HepG2 (cell line): ENCODE results near the gene GMEB2. TPM values are rescaled to one million over a fixed set of nuclear protein-coding genes. Genes with fewer than 3 reads are reported as not detected.

Experiments
- FOXC1 ChIP-seq: sonication (generic); formaldehyde crosslinking; IDR thresholded peaks from 2 replicates; pipeline ENCODE4 v1.8.0; 2022; ENCODE audit warnings: mild to moderate bottlenecking, missing genetic modification reagents, borderline replicate concordance
- HDAC1 ChIP-seq: sonication (generic); formaldehyde crosslinking; IDR thresholded peaks from 2 replicates; pipeline ENCODE4 v1.5.1; 2020; ENCODE audit warnings: mild to moderate bottlenecking, missing genetic modification reagents
- MED8 ChIP-seq: sonication (generic); formaldehyde crosslinking; IDR thresholded peaks from 2 replicates; pipeline ENCODE4 v1.8.1; 2023; ENCODE audit warnings: mild to moderate bottlenecking, missing genetic modification reagents; ENCODE audit not compliant: insufficient replicate concordance
- NFE2 ChIP-seq: sonication (generic); formaldehyde crosslinking; IDR thresholded peaks from 2 replicates; pipeline ENCODE4 v1.4.0; 2020; ENCODE audit warnings: missing genetic modification reagents
- NFRKB ChIP-seq: fragments of 450-650 bp; IDR thresholded peaks from 2 replicates; pipeline ENCODE4 v1.6.1; 2017
- RFX5 ChIP-seq: IDR thresholded peaks from 2 replicates; pipeline ENCODE4 v1.6.1; 2011; ENCODE audit warnings: low read depth, low read length, improper control_type of control experiment
- SRF ChIP-seq: IDR thresholded peaks from 2 replicates; pipeline ENCODE4 v1.6.1; 2011; ENCODE audit warnings: mild to moderate bottlenecking, low read depth, low read length, moderate library complexity
- WIZ ChIP-seq: sonication (generic); formaldehyde crosslinking; IDR thresholded peaks from 2 replicates; pipeline ENCODE4 v1.5.1; 2020; ENCODE audit warnings: mild to moderate bottlenecking, missing genetic modification reagents
- ZNF644 ChIP-seq: IDR thresholded peaks from 2 replicates; pipeline ENCODE4 v1.6.1; 2016; ENCODE audit warnings: low read depth
- ZSCAN31 ChIP-seq: sonication (generic); formaldehyde crosslinking; IDR thresholded peaks from 2 replicates; pipeline ENCODE4 v1.5.0; 2020; ENCODE audit warnings: low read depth, mild to moderate bottlenecking, missing genetic modification reagents
- polyA plus RNA-seq, 8 experiments: library from polyadenylated mRNA; depleted of rRNA in 3 of 8; stranded (reverse) in 7 of 8; unstranded in 1 of 8; fragments of >200 nt; fragmentation: Illumina TruSeq in 4 of 8; extraction: Trizol in 4 of 8; gene quantifications; 2 replicates each; pipeline versions ENCODE4 v1.2.1 to v1.2.3, GENCODE V29; 2011 to 2016; ENCODE audit warnings: low read depth in 4 of 8, missing spikeins in 1 of 8, mixed read lengths in 1 of 8; ENCODE audit not compliant: insufficient read depth in 1 of 8
- total RNA-seq, 5 experiments: library from RNA; depleted of rRNA; stranded (reverse); fragments of >200 nt; fragmentation: Illumina TruSeq; extraction: Trizol; gene quantifications; 2 replicates each; pipeline ENCODE4 v1.2.3, GENCODE V29; 2016; ENCODE audit warnings: low read depth in 1 of 5
- TF ChIP-seq, protein P1 (sequence below), 2 experiments: sonication (generic) in 1 of 2; formaldehyde crosslinking in 1 of 2; IDR thresholded peaks; 2 replicates each; pipeline versions ENCODE4 v1.5.1 to v1.6.1; 2011 to 2020; ENCODE audit warnings: borderline replicate concordance in 1 of 2, low read depth in 1 of 2, low read length in 1 of 2, mild to moderate bottlenecking in 1 of 2, missing genetic modification reagents in 1 of 2, moderate library complexity in 1 of 2
- TF ChIP-seq, protein P2 (sequence below): sonication (generic); formaldehyde crosslinking; IDR thresholded peaks from 2 replicates; pipeline ENCODE4 v1.8.0; 2022; ENCODE audit warnings: mild to moderate bottlenecking, missing genetic modification reagents, moderate library complexity
- TF ChIP-seq, protein P3 (sequence below): conservative IDR thresholded peaks from 2 replicates; pipeline ENCODE4 v1.6.1; 2018; ENCODE audit warnings: missing genetic modification reagents
- TF ChIP-seq, protein P4 (sequence below): fragments of 450-650 bp; IDR thresholded peaks from 2 replicates; pipeline ENCODE4 v1.6.1; 2016
- TF ChIP-seq, protein P5 (sequence below): sonication (generic); formaldehyde crosslinking; conservative IDR thresholded peaks from 2 replicates; pipeline ENCODE4 v1.4.0; 2020; ENCODE audit warnings: missing genetic modification reagents
- TF ChIP-seq, protein P6 (sequence below): sonication (generic); formaldehyde crosslinking; IDR thresholded peaks from 2 replicates; pipeline ENCODE4 v1.4.0; 2020; ENCODE audit warnings: mild to moderate bottlenecking, missing genetic modification reagents
- TF ChIP-seq, protein P7 (sequence below): sonication (generic); formaldehyde crosslinking; conservative IDR thresholded peaks from 2 replicates; pipeline ENCODE4 v1.4.0; 2020; ENCODE audit warnings: missing genetic modification reagents

GMEB2 gene
- total and polyA plus RNA-seq, 2 of the 13 experiments (the other 11 are each of a cell fraction or from before 2014, with no cell fraction given), result 10.6 to 12.4 TPM

DNA sequence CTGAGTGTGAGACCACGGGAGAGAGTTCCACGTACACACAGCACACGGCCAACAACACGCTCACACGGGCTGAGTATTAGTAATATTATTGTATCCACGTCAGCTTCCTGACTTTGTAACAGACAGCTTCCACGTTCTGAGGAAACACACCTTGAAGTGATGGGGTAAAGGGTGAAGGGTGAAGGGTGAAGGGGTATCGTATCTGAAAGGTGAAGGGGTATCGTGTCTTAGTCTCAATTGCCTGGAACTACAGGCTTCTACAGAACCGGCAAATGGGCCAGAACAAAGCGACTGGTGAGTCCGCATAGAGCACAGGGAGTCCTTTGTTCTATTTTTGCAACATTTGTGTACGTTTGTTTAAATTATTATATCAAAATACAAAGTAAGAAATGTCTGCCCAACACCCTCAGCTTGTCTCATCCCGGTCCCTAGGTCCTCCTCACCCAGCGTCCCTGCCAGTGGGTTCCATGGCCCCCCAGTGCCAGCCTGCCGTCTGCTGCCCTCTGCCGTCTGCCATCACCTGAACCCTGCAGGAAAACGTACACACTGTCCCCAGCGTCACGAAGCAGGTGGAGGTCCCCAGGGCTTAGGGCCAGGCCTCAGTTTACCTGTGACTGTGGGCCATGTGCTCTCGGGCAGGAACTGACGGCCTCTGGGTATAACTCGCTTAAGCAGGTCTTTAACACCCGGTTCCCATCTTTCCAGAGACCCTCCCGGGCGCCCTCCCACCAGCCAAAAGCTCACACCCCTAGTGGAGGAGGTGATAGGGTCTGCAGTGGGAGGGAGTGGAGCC is 48.5 kb downstream of the GMEB2 start (continued):
- TF ChIP-seq, protein P1, sequence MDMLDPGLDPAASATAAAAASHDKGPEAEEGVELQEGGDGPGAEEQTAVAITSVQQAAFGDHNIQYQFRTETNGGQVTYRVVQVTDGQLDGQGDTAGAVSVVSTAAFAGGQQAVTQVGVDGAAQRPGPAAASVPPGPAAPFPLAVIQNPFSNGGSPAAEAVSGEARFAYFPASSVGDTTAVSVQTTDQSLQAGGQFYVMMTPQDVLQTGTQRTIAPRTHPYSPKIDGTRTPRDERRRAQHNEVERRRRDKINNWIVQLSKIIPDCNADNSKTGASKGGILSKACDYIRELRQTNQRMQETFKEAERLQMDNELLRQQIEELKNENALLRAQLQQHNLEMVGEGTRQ (IDR thresholded peaks at IDR 0.05; ENCODE audit: low read depth, low read length), result no peak
- TF ChIP-seq, protein P1 (CRISPR knock-in tag; IDR thresholded peaks at IDR 0.05; ENCODE audit: borderline replicate concordance), result no peak
- TF ChIP-seq SRF, result no peak
- TF ChIP-seq NFE2 (CRISPR knock-in tag), result no peak
- no peak for TF ChIP-seq RFX5
- no peak for TF ChIP-seq FOXC1
- TF ChIP-seq, protein P2, sequence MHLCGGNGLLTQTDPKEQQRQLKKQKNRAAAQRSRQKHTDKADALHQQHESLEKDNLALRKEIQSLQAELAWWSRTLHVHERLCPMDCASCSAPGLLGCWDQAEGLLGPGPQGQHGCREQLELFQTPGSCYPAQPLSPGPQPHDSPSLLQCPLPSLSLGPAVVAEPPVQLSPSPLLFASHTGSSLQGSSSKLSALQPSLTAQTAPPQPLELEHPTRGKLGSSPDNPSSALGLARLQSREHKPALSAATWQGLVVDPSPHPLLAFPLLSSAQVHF (CRISPR knock-in tag), result no peak
- TF ChIP-seq, protein P3, sequence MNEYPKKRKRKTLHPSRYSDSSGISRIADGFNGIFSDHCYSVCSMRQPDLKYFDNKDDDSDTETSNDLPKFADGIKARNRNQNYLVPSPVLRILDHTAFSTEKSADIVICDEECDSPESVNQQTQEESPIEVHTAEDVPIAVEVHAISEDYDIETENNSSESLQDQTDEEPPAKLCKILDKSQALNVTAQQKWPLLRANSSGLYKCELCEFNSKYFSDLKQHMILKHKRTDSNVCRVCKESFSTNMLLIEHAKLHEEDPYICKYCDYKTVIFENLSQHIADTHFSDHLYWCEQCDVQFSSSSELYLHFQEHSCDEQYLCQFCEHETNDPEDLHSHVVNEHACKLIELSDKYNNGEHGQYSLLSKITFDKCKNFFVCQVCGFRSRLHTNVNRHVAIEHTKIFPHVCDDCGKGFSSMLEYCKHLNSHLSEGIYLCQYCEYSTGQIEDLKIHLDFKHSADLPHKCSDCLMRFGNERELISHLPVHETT (CRISPR knock-in tag), result no peak
- no peak for TF ChIP-seq HDAC1 (CRISPR knock-in tag)
- TF ChIP-seq NFRKB, result no peak
- TF ChIP-seq, protein P4, sequence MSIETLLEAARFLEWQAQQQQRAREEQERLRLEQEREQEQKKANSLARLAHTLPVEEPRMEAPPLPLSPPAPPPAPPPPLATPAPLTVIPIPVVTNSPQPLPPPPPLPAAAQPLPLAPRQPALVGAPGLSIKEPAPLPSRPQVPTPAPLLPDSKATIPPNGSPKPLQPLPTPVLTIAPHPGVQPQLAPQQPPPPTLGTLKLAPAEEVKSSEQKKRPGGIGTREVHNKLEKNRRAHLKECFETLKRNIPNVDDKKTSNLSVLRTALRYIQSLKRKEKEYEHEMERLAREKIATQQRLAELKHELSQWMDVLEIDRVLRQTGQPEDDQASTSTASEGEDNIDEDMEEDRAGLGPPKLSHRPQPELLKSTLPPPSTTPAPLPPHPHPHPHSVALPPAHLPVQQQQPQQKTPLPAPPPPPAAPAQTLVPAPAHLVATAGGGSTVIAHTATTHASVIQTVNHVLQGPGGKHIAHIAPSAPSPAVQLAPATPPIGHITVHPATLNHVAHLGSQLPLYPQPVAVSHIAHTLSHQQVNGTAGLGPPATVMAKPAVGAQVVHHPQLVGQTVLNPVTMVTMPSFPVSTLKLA, result no peak
- TF ChIP-seq WIZ (CRISPR knock-in tag), result no peak
- TF ChIP-seq, protein P5, sequence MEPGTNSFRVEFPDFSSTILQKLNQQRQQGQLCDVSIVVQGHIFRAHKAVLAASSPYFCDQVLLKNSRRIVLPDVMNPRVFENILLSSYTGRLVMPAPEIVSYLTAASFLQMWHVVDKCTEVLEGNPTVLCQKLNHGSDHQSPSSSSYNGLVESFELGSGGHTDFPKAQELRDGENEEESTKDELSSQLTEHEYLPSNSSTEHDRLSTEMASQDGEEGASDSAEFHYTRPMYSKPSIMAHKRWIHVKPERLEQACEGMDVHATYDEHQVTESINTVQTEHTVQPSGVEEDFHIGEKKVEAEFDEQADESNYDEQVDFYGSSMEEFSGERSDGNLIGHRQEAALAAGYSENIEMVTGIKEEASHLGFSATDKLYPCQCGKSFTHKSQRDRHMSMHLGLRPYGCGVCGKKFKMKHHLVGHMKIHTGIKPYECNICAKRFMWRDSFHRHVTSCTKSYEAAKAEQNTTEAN, result no peak
- TF ChIP-seq, protein P6, sequence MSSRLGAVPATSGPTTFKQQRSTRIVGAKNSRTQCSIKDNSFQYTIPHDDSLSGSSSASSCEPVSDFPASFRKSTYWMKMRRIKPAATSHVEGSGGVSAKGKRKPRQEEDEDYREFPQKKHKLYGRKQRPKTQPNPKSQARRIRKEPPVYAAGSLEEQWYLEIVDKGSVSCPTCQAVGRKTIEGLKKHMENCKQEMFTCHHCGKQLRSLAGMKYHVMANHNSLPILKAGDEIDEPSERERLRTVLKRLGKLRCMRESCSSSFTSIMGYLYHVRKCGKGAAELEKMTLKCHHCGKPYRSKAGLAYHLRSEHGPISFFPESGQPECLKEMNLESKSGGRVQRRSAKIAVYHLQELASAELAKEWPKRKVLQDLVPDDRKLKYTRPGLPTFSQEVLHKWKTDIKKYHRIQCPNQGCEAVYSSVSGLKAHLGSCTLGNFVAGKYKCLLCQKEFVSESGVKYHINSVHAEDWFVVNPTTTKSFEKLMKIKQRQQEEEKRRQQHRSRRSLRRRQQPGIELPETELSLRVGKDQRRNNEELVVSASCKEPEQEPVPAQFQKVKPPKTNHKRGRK (CRISPR knock-in tag), result no peak
- TF ChIP-seq ZNF644, result no peak
- no peak for TF ChIP-seq ZSCAN31 (CRISPR knock-in tag)
- no peak for TF ChIP-seq MED8 (CRISPR knock-in tag)
- TF ChIP-seq, protein P7, sequence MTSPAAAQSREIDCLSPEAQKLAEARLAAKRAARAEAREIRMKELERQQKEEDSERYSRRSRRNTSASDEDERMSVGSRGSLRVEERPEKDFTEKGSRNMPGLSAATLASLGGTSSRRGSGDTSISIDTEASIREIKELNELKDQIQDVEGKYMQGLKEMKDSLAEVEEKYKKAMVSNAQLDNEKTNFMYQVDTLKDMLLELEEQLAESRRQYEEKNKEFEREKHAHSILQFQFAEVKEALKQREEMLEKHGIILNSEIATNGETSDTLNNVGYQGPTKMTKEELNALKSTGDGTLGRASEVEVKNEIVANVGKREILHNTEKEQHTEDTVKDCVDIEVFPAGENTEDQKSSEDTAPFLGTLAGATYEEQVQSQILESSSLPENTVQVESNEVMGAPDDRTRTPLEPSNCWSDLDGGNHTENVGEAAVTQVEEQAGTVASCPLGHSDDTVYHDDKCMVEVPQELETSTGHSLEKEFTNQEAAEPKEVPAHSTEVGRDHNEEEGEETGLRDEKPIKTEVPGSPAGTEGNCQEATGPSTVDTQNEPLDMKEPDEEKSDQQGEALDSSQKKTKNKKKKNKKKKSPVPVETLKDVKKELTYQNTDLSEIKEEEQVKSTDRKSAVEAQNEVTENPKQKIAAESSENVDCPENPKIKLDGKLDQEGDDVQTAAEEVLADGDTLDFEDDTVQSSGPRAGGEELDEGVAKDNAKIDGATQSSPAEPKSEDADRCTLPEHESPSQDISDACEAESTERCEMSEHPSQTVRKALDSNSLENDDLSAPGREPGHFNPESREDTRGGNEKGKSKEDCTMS (CRISPR knock-in tag), result no peak
